ENCODE data around the gene GIPC3. TPM values are rescaled to one million over a fixed set of nuclear protein-coding genes. Genes with fewer than 3 reads are reported as not detected.
"Not testable (repeated sequence)": the region's sequence is repeated elsewhere in the genome, so short reads cannot be mapped to it uniquely, and the experiment has no call there.

Gene GIPC3
- total RNA-seq, 1 donor from 2014 or later: 2.2 TPM

GRCh38 chr19:3580156-3580934 is 4.9 kb upstream of the GIPC3 start:
- Mint-ChIP-seq H3K27me3 (ENCODE audit: low read depth) (no peaks in the 10 kb centered on the region), H3K9me3 (ENCODE audit: low read depth) (no peaks in the 10 kb centered on the region), H3K4me3 (ENCODE audit: unreplicated experiment) (no peak overlapping the region), H3K27ac (ENCODE audit: unreplicated experiment) (peak overlapping the region; percentile 63), H3K36me3 (ENCODE audit: low read depth) (peaks cover 2% of the 10 kb centered on the region), H3K4me1 (ENCODE audit: low read depth) (peaks cover 21% of the 10 kb centered on the region)
- DNase-seq (ENCODE audit: low spot score): no peak
- TF ChIP-seq, protein P1, sequence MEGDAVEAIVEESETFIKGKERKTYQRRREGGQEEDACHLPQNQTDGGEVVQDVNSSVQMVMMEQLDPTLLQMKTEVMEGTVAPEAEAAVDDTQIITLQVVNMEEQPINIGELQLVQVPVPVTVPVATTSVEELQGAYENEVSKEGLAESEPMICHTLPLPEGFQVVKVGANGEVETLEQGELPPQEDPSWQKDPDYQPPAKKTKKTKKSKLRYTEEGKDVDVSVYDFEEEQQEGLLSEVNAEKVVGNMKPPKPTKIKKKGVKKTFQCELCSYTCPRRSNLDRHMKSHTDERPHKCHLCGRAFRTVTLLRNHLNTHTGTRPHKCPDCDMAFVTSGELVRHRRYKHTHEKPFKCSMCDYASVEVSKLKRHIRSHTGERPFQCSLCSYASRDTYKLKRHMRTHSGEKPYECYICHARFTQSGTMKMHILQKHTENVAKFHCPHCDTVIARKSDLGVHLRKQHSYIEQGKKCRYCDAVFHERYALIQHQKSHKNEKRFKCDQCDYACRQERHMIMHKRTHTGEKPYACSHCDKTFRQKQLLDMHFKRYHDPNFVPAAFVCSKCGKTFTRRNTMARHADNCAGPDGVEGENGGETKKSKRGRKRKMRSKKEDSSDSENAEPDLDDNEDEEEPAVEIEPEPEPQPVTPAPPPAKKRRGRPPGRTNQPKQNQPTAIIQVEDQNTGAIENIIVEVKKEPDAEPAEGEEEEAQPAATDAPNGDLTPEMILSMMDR (IDR thresholded peaks at IDR 0.05): no peak

GRCh38 chr19:3581792-3582191 is 3.5 kb upstream of the GIPC3 start:
- not testable (repeated sequence) for H3K9me3 Mint-ChIP-seq (ENCODE audit: low read depth); H3K4me3 Mint-ChIP-seq (ENCODE audit: unreplicated experiment); H3K27me3 Mint-ChIP-seq (ENCODE audit: low read depth)

DNA sequence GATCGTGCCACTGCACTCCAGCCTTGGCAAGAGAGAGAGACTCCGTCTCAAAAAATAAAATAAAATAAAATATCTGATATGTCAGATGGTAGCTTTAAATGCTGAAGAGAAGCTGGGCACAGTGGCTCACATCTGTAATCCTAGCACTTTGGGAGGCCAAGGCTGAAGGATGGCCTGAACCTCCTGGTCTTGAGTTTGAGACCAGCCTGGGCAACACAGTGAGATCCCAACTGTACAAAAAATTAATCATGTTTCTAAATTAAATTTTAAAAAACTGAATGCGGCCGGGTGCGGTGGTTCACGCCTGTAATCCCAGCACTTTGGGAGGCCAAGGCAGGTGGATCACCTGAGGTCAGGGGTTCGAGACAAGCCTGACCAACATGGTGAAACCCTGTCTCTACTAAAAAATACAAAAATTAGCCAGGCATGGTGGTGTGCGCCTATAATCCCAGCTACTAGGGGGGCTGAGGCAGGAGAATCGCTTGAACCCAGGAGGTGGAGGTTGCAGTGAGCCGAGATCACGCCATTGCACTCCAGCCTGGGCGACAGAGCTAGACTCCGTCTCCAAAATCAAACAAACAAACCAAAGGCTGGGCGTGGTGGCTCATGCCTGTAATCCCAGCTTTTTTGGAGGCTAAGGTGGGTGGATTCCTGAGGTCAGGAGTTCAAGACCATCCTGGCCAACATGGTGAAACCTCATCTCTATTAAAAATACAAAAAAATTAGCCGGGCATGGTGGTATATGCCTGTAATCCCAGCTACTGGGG is 1.1 kb upstream of the GIPC3 start:
- not testable (repeated sequence) for H3K4me3 Mint-ChIP-seq (ENCODE audit: unreplicated experiment); H3K9me3 Mint-ChIP-seq (ENCODE audit: low read depth); H3K27ac Mint-ChIP-seq (ENCODE audit: unreplicated experiment); H3K27me3 Mint-ChIP-seq (ENCODE audit: low read depth); DNase-seq (ENCODE audit: low spot score); H3K36me3 Mint-ChIP-seq (ENCODE audit: low read depth)
- H3K4me1 Mint-ChIP-seq (ENCODE audit: low read depth): peaks cover 19% of the 10 kb centered on the region

More at GRCh38 chr19:3581792-3582191, 3.5 kb upstream of the GIPC3 start:
- H3K36me3 Mint-ChIP-seq (ENCODE audit: low read depth); H3K27ac Mint-ChIP-seq (ENCODE audit: unreplicated experiment); DNase-seq (ENCODE audit: low spot score): not testable (repeated sequence)
- peaks cover 19% of the 10 kb centered on the region for H3K4me1 Mint-ChIP-seq (ENCODE audit: low read depth)

DNA sequence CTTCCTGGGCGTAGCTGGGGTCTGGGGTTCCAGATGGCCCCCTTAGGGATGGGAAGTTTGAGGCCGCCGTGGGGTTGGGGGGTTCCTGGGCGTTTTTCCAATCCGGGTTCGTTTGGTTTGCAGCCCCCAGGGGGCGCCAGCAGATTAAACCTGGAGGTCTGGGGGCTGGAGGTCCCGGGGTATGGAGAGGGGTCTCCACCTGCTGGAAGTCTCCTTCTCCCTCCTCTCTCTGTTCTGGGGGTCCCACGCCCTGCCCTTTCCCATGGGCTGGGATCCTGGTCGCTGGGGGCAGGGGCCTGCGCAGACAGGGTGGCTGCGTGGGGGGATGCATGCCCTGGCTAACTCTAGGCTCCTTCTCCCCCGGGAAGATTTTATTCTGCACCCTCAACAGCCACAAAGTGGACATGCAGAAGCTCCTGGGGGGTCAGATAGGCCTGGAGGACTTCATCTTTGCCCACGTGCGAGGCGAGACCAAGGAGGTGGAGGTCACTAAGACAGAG is 899 bp downstream of the GIPC3 start:
- H3K36me3 Mint-ChIP-seq (ENCODE audit: low read depth): no peaks in the 10 kb centered on the region
- H3K4me3 Mint-ChIP-seq (ENCODE audit: unreplicated experiment): peak overlapping the region; percentile 22
- peaks cover 2% of the 10 kb centered on the region for H3K27me3 Mint-ChIP-seq (ENCODE audit: low read depth)
- no peak for DNase-seq (ENCODE audit: low spot score)
- H3K9me3 Mint-ChIP-seq (ENCODE audit: low read depth): no peaks in the 10 kb centered on the region
- TF ChIP-seq, protein P1 (IDR thresholded peaks at IDR 0.05): peak; percentile 83
- no peak overlapping the region for H3K27ac Mint-ChIP-seq (ENCODE audit: unreplicated experiment)
- H3K4me1 Mint-ChIP-seq (ENCODE audit: low read depth): no peaks in the 10 kb centered on the region

DNA sequence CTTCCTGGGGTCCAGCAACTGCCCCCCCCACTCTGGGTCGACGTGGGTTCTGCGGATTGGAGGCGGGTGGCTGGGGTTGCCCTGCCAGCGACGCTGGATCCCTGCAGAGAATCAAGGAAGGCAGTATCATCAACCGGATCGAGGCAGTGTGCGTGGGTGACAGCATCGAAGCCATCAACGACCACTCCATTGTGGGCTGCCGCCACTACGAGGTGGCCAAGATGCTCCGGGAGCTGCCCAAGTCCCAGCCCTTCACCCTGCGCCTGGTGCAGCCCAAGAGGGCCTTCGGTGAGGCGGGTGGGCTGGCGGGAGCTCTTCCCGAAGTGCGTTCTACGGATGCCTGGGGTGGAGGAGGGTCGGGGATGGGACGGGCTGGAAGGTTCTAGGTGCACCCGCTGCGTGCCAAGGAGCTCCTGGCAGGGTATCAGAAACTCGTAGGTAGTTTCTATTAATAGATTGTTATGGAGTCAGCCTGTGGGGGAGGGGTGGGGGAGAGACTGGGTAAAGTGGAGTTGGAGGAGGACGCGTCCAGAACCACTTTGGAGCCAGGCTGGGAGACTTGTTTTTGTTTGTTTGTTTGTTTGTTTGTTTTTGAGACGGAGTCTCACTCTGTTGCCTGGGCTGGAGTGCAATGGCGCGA is 1.5 kb downstream of the GIPC3 start:
- no peak overlapping the region for H3K27ac Mint-ChIP-seq (ENCODE audit: unreplicated experiment)
- TF ChIP-seq, protein P1 (IDR thresholded peaks at IDR 0.05): no peak
- peaks cover 2% of the 10 kb centered on the region for H3K27me3 Mint-ChIP-seq (ENCODE audit: low read depth)
- H3K4me1 Mint-ChIP-seq (ENCODE audit: low read depth): no peaks in the 10 kb centered on the region
- no peaks in the 10 kb centered on the region for H3K9me3 Mint-ChIP-seq (ENCODE audit: low read depth)
- no peak for DNase-seq (ENCODE audit: low spot score)
- no peaks in the 10 kb centered on the region for H3K36me3 Mint-ChIP-seq (ENCODE audit: low read depth)
- no peak overlapping the region for H3K4me3 Mint-ChIP-seq (ENCODE audit: unreplicated experiment)

- Mint-ChIP-seq H3K9me3 (ENCODE audit: low read depth) (no peaks in the 10 kb centered on the region), H3K4me1 (ENCODE audit: low read depth) (no peaks in the 10 kb centered on the region), H3K27ac (ENCODE audit: unreplicated experiment) (no peak overlapping the region), H3K4me3 (ENCODE audit: unreplicated experiment) (no peak overlapping the region), H3K36me3 (ENCODE audit: low read depth) (no peaks in the 10 kb centered on the region), H3K27me3 (ENCODE audit: low read depth) (peaks cover 5% of the 10 kb centered on the region)
- no peak for DNase-seq (ENCODE audit: low spot score)
- TF ChIP-seq, protein P1 (IDR thresholded peaks at IDR 0.05): no peak
Observed at GRCh38 chr19:3589439-3589838, 4.2 kb downstream of the GIPC3 start.

All from chondrocyte (in vitro differentiated cells).